Tibial artery (tissue), 4 donors: Measurements from ENCODE around the gene TMEM238L.
A peak's percentile ranks its signal among the peaks of the same experiment; 100 is the strongest.

Experiments used
- DNase-seq, 2 donors: peaks; one replicate each; pipeline ENCODE4 v3.0.0-alpha.2; 2019
- H3K27ac ChIP-seq, 2 donors: fragments of 200-600 bp; sonication (generic) in 1 of 2; 1 replicate in 1 of 2; 2 replicates in 1 of 2; pipeline ENCODE4 v1.5.1; 2018 to 2019; ENCODE audit warnings: mild to moderate bottlenecking in 1 of 2
- H3K27me3 ChIP-seq, 2 donors: fragments of 200-600 bp; sonication (generic) in 1 of 2; one replicate each; pipeline versions ENCODE4 v1.5.1 to v1.6.0; 2016 to 2019
- H3K36me3 ChIP-seq, 3 donors: fragments of 200-600 bp; sonication (generic) in 2 of 3; one replicate each; pipeline ENCODE4 v1.5.1; 2016 to 2019; ENCODE audit warnings: mild to moderate bottlenecking in 2 of 3
- H3K4me1 ChIP-seq, 4 donors: fragments of 200-600 bp; sonication (generic) in 2 of 4; 1 replicate in 3 of 4; 2 replicates in 1 of 4; pipeline ENCODE4 v1.5.1; 2016 to 2019
- H3K4me3 ChIP-seq, 2 donors: fragments of 200-600 bp; sonication (generic) in 1 of 2; 1 replicate in 1 of 2; 2 replicates in 1 of 2; pipeline ENCODE4 v1.5.1; 2018 to 2019; ENCODE audit warnings: mild to moderate bottlenecking in 2 of 2
- H3K9me3 ChIP-seq, 3 donors: fragments of 200-600 bp; sonication (generic) in 1 of 3; one replicate each; pipeline ENCODE4 v1.5.1; 2016 to 2019
- CTCF ChIP-seq, 2 experiments: fragments of 200-600 bp in 1 of 2; fragments of 450-650 bp in 1 of 2; IDR thresholded peaks; one replicate each; pipeline ENCODE4 v1.5.1; 2017 to 2019; ENCODE audit warnings: antibody characterized with exemption in 2 of 2, mild to moderate bottlenecking in 1 of 2, moderate library complexity in 1 of 2
- intact Hi-C: fragments of 100-400 bp; cut with DNase I; formaldehyde crosslinking; loops from one replicate; pipeline ENCODE4 v1.15.0; 2023; ENCODE audit warnings: low total_unique reads

The TMEM238L gene

GRCh38 chr17:10768750-10769251 is 35.1 kb downstream of the TMEM238L start:
- peaks cover 16 to 28% (median 18%) of the 10 kb centered on the region in 3 donors for H3K36me3 ChIP-seq
- no peak overlapping the region for H3K4me3 ChIP-seq
- no peak for TF ChIP-seq CTCF (IDR thresholded peaks at IDR 0.05)
- no peaks in the 10 kb centered on the region for H3K4me1 ChIP-seq
- no peak overlapping the region for H3K27ac ChIP-seq
- intact Hi-C loops, result no loop called here
- no peaks in the 10 kb centered on the region for H3K27me3 ChIP-seq
- DNase-seq, result peak in 1 of 2 donors; percentile 44
- H3K9me3 ChIP-seq, result peaks cover 0 to 12% (median 0%) of the 10 kb centered on the region in 3 donors

GRCh38 chr17:10767232-10767631 is 36.7 kb downstream of the TMEM238L start:
- peaks cover 0 to 9% (median 0%) of the 10 kb centered on the region in 3 donors for H3K9me3 ChIP-seq
- H3K27me3 ChIP-seq, result no peaks in the 10 kb centered on the region
- no peak overlapping the region for H3K4me3 ChIP-seq
- no peaks in the 10 kb centered on the region for H3K4me1 ChIP-seq
- H3K27ac ChIP-seq, result no peak overlapping the region
- DNase-seq, result peak in 1 of 2 donors; percentile 43
- peaks cover 16 to 28% (median 18%) of the 10 kb centered on the region in 3 donors for H3K36me3 ChIP-seq
- no peak for TF ChIP-seq CTCF (IDR thresholded peaks at IDR 0.05)
- intact Hi-C loops, result no loop called here

GRCh38 chr17:10762037-10762436 is 41.9 kb downstream of the TMEM238L start:
- DNase-seq, result no peak
- Histone ChIP-seq H3K27me3 (no peaks in the 10 kb centered on the region), H3K9me3 (peaks cover 0 to 6% (median 0%) of the 10 kb centered on the region in 3 donors), H3K27ac (no peak overlapping the region), H3K4me3 (no peak overlapping the region), H3K36me3 (peaks cover 9 to 13% (median 10%) of the 10 kb centered on the region in 3 donors), H3K4me1 (no peaks in the 10 kb centered on the region)
- TF ChIP-seq CTCF (IDR thresholded peaks at IDR 0.05), result no peak
- intact Hi-C loops, result no loop called here

- peaks cover 0 to 4% (median 0%) of the 10 kb centered on the region in 3 donors for H3K9me3 ChIP-seq
- no peaks in the 10 kb centered on the region for H3K27me3 ChIP-seq
- H3K36me3 ChIP-seq, result peaks cover 2 to 6% (median 3%) of the 10 kb centered on the region in 3 donors
- no peak for DNase-seq
- H3K4me1 ChIP-seq, result no peaks in the 10 kb centered on the region
- H3K4me3 ChIP-seq, result no peak overlapping the region
- no peak for TF ChIP-seq CTCF (IDR thresholded peaks at IDR 0.05)
- intact Hi-C loops, result no loop called here
- H3K27ac ChIP-seq, result no peak overlapping the region
Observed at GRCh38 chr17:10761281-10761680, 42.6 kb downstream of the TMEM238L start.

GRCh38 chr17:10758062-10758461 is 45.8 kb downstream of the TMEM238L start:
- no peaks in the 10 kb centered on the region for H3K9me3 ChIP-seq
- no peaks in the 10 kb centered on the region for H3K27me3 ChIP-seq
- H3K4me3 ChIP-seq, result no peak overlapping the region
- no peaks in the 10 kb centered on the region for H3K4me1 ChIP-seq
- no peak overlapping the region for H3K27ac ChIP-seq
- no peak for DNase-seq
- no peaks in the 10 kb centered on the region for H3K36me3 ChIP-seq
- intact Hi-C loops, result no loop called here
- no peak for TF ChIP-seq CTCF (IDR thresholded peaks at IDR 0.05)

GRCh38 chr17:10757647-10758046 is 46.3 kb downstream of the TMEM238L start:
- Histone ChIP-seq H3K4me3 (no peak overlapping the region), H3K27ac (no peak overlapping the region), H3K4me1 (no peaks in the 10 kb centered on the region), H3K27me3 (no peaks in the 10 kb centered on the region), H3K9me3 (no peaks in the 10 kb centered on the region), H3K36me3 (no peaks in the 10 kb centered on the region)
- intact Hi-C loops, result no loop called here
- peak in 1 of 2 donors; percentile 53 for DNase-seq
- TF ChIP-seq CTCF (IDR thresholded peaks at IDR 0.05), result no peak
